Fibroblast of the aortic adventitia (primary cell): Measurements from ENCODE around the gene GNA12. TPM values are rescaled to one million over a fixed set of nuclear protein-coding genes. Genes with fewer than 3 reads are reported as not detected.

Experiments
- DNase-seq: peaks from one replicate; pipeline ENCODE4 v3.0.0-alpha.2; 2010; ENCODE audit warnings: low read depth
- H3K4me3 ChIP-seq: 2 replicates; pipeline ENCODE4 v1.5.1; 2011; ENCODE audit warnings: low read depth, mild to moderate bottlenecking, control low read depth, low read length, moderate library complexity
- total RNA-seq: library from RNA; depleted of rRNA; stranded (reverse); fragments of >200 nt; gene quantifications from 2 replicates; pipeline ENCODE4 v1.2.3, GENCODE V29; 2012; ENCODE audit warnings: low replicate concordance
- TF ChIP-seq, protein P1 (sequence below): IDR thresholded peaks from 2 replicates; pipeline ENCODE4 v1.5.1; 2011; ENCODE audit warnings: mild to moderate bottlenecking, low read length, control low read depth, inconsistent platforms; ENCODE audit not compliant: insufficient read depth

GNA12 gene
- total RNA-seq, 1 donor, result 16.2 TPM

DNA sequence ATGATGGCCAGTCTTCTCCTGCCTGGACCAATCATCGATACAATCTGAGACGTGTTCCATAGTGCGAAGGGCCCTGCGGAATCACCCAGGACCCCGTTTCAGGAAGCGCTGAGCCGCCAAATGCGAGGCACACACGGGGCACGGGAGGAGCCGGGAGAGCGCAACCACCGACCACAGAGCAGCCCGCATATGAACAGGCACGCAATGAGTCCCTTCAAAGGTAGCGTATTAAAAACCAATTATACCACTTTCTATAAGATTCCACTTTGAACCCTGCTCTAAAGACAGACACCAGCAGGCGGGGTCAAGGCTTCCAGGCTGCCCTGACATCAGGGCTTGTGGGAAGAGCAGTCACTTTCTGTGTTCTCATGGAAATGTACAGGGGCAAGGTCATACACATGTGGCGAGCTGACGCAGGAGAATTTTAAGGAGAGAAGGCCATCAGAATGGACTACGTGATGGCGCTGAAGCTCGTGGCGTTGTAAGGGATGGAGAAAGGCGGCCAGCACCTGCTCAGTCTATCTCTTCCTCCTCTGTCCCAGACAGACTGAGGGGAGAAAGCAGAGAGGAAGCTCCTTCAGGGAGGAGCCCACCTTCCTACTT, 109.9 kb downstream of the GNA12 start:
- H3K4me3 ChIP-seq, result no peak overlapping the region
- TF ChIP-seq, protein P1, sequence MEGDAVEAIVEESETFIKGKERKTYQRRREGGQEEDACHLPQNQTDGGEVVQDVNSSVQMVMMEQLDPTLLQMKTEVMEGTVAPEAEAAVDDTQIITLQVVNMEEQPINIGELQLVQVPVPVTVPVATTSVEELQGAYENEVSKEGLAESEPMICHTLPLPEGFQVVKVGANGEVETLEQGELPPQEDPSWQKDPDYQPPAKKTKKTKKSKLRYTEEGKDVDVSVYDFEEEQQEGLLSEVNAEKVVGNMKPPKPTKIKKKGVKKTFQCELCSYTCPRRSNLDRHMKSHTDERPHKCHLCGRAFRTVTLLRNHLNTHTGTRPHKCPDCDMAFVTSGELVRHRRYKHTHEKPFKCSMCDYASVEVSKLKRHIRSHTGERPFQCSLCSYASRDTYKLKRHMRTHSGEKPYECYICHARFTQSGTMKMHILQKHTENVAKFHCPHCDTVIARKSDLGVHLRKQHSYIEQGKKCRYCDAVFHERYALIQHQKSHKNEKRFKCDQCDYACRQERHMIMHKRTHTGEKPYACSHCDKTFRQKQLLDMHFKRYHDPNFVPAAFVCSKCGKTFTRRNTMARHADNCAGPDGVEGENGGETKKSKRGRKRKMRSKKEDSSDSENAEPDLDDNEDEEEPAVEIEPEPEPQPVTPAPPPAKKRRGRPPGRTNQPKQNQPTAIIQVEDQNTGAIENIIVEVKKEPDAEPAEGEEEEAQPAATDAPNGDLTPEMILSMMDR, result no peak
- DNase-seq, result no peak

- peak; percentile 54 for DNase-seq
- TF ChIP-seq, protein P1, result no peak
- H3K4me3 ChIP-seq, result no peak overlapping the region
These were observed 111.0 kb downstream of the GNA12 start for GRCh38 chr7:2732959-2733584.

- TF ChIP-seq, protein P1, result no peak
- no peak for DNase-seq
- no peak overlapping the region for H3K4me3 ChIP-seq
These were observed 111.7 kb downstream of the GNA12 start for GRCh38 chr7:2732388-2732787.

DNA sequence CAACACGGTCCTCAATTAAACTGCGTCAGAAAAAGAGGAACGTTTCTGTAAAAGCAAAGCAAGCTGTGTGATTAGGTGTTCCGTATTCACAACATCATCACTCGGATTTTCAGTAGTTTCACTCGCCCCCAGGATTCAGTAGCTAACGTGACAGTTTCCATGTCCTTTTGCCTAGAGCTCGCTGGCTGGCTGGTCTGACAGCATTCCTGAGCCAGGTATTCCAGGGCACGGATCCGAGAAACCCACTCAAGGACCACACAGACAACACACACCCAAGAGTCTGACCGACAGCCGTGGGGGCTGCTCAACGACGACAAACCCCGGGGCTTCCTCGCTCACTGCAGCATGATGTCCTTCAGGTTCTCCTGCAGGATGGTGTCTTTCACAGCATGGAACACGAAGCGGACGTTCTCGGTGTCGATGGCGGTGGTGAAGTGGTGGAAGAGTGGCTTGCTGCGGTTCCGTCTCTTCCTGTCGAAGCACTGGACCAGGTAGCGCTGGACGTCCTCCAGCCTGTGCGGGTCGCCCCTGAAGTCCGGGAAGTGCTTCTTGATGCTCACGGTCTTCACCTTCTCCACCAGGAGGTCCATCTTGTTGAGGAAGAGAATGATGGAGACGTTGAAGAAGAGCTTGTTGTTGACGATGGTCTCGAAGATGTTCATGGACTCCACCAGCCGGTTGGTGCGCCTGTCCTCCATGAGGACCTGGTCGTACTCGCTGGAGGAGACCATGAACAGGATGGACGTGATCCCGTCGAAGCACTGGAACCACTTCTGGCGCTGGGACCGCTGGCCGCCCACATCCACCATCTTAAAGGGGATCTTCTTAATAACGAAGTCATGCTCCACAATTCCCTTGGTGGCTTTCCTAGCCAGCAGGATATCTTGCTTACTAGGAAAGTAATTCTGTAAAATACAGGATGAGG, 113.0 kb downstream of the GNA12 start:
- no peak for DNase-seq
- TF ChIP-seq, protein P1, result no peak

DNA sequence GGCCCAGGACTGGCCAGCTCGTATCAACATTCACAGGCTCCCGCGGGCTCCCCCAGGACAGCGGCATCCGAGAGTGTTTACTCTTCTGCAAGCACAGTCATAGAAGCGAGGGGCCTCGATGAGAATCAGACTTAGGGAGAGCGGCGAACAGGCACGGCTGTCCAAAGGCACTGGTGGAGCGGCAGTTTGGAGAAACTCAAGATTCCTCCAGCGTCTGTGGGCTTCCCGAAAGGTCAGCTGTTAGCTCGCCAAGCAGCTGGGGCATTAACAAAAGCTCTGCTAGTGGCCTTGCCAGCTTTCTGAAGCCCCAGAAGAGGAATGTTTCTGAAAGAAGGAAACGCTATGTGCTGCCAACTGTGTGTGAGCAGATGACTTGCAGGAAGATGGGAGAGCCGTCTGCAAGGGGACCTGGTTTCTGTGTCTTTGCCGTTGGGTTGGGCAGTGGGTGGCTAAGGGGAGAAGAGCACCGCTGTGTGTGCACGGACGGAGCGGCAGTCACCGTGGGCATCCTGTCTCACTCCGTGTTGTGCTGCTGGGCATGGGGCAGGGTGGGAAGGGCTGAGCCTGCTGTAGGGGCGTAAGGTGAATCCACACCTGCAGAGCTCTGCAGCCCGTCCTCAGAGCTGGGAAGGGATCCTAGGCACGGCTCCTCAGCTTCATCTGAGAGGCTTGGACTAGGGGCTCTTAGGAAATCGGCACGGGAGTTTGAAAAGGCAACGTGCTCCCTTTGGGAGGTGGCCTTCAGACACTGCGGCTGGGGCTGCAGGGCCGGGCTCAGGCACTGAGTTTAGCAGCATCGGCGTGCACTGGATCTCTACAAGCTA, 114.0 kb downstream of the GNA12 start:
- H3K4me3 ChIP-seq, result no peak overlapping the region
- TF ChIP-seq, protein P1, result no peak
- DNase-seq, result no peak

More for the DNA sequence above, 113.0 kb downstream of the GNA12 start:
- H3K4me3 ChIP-seq, result no peak overlapping the region
